CD14-positive monocyte (primary cell): Measurements from ENCODE around the gene ENTPD2. TPM values are rescaled to one million over a fixed set of nuclear protein-coding genes. Genes with fewer than 3 reads are reported as not detected.
A peak's percentile ranks its signal among the peaks of the same experiment; 100 is the strongest.

Experiments
- DNase-seq, 3 donors: peaks; one replicate each; pipeline ENCODE4 v3.0.0-alpha.2; 2011 to 2022
- H2AFZ ChIP-seq: 2 replicates; pipeline ENCODE4 v1.6.0; 2012; ENCODE audit warnings: mild to moderate bottlenecking, low read depth, low read length, inconsistent platforms; ENCODE audit not compliant: insufficient read depth, poor library complexity, severe bottlenecking
- H3K27ac ChIP-seq, 2 donors: 1 replicate in 1 of 2; 2 replicates in 1 of 2; pipeline ENCODE4 v1.5.1; 2012 to 2013; ENCODE audit warnings: low read length in 2 of 2, control low read depth in 1 of 2, inconsistent platforms in 1 of 2, low read depth in 1 of 2, mild to moderate bottlenecking in 1 of 2
- H3K27me3 ChIP-seq, 2 donors: one replicate each; pipeline versions ENCODE4 v1.6.0 to v1.6.1; 2011 to 2013; ENCODE audit warnings: low read length in 2 of 2; ENCODE audit not compliant: control insufficient read depth in 2 of 2, insufficient read depth in 2 of 2
- H3K36me3 ChIP-seq, 2 donors: replicated peaks in 1 of 2; 1 replicate in 1 of 2; 2 replicates in 1 of 2; pipeline versions ENCODE4 v1.5.1 to v1.6.1; 2012 to 2013; ENCODE audit warnings: low read length in 2 of 2, control low read depth in 1 of 2, inconsistent platforms in 1 of 2, mild to moderate bottlenecking in 1 of 2; ENCODE audit not compliant: insufficient read depth in 2 of 2, control insufficient read depth in 1 of 2
- H3K4me1 ChIP-seq, 2 donors: 1 replicate in 1 of 2; 2 replicates in 1 of 2; pipeline versions ENCODE4 v1.5.1 to v1.6.1; 2012 to 2013; ENCODE audit warnings: low read length in 2 of 2, control low read depth in 1 of 2, inconsistent platforms in 1 of 2, mild to moderate bottlenecking in 1 of 2, moderate library complexity in 1 of 2; ENCODE audit not compliant: insufficient read depth in 2 of 2, control insufficient read depth in 1 of 2
- H3K4me2 ChIP-seq: replicated peaks from 2 replicates; pipeline ENCODE3; 2012; ENCODE audit warnings: low read length, moderate library complexity, mild to moderate bottlenecking; ENCODE audit not compliant: poor library complexity, severe bottlenecking; ENCODE audit errors: extremely low read depth
- H3K4me3 ChIP-seq, 3 experiments: fragments of 200-600 bp in 1 of 3; sonication (generic) in 1 of 3; replicated peaks in 1 of 3; 1 replicate in 2 of 3; 2 replicates in 1 of 3; pipeline ENCODE4 v1.5.1; 2011 to 2013; ENCODE audit warnings: low read length in 3 of 3, mild to moderate bottlenecking in 3 of 3, control low read depth in 2 of 3, low read depth in 2 of 3, inconsistent platforms in 1 of 3, moderate library complexity in 1 of 3
- H3K79me2 ChIP-seq: 2 replicates; pipeline ENCODE4 v1.6.0; 2012; ENCODE audit warnings: mild to moderate bottlenecking, control low read depth, inconsistent platforms, low read length, moderate library complexity; ENCODE audit not compliant: insufficient read depth
- H3K9ac ChIP-seq: 2 replicates; pipeline ENCODE4 v1.6.0; 2017; ENCODE audit warnings: low read length, mild to moderate bottlenecking; ENCODE audit not compliant: insufficient read depth, poor library complexity, severe bottlenecking
- H3K9me3 ChIP-seq, 2 donors: replicated peaks in 1 of 2; 1 replicate in 1 of 2; 2 replicates in 1 of 2; pipeline versions ENCODE4 v1.5.1 to v1.6.1; 2012 to 2013; ENCODE audit warnings: low read length in 2 of 2, control low read depth in 1 of 2; ENCODE audit not compliant: control insufficient read depth in 1 of 2, insufficient read depth in 1 of 2
- H4K20me1 ChIP-seq: 2 replicates; pipeline ENCODE4 v1.6.0; 2012; ENCODE audit warnings: mild to moderate bottlenecking, low read length, control low read depth, moderate library complexity; ENCODE audit not compliant: insufficient read depth
- H3K27ac Mint-ChIP-seq, 7 donors: one replicate each; pipeline ENCODE4 v1.8.0; 2020; ENCODE audit warnings: mild to moderate bottlenecking in 7 of 7, mixed read lengths in 7 of 7, moderate library complexity in 6 of 7, inconsistent platforms in 2 of 7
- H3K27me3 Mint-ChIP-seq, 3 donors: one replicate each; pipeline ENCODE4 v1.8.0; 2021 to 2022; ENCODE audit warnings: low read depth in 3 of 3, mild to moderate bottlenecking in 3 of 3, mixed read lengths in 3 of 3, moderate library complexity in 3 of 3, inconsistent platforms in 1 of 3
- H3K36me3 Mint-ChIP-seq, 2 donors: one replicate each; pipeline ENCODE4 v1.8.0; 2020; ENCODE audit warnings: mixed read lengths in 2 of 2, inconsistent platforms in 1 of 2, mild to moderate bottlenecking in 1 of 2
- H3K4me1 Mint-ChIP-seq: one replicate; pipeline ENCODE4 v1.8.0; 2020; ENCODE audit warnings: mild to moderate bottlenecking, mixed read lengths
- H3K4me3 Mint-ChIP-seq, 2 donors: one replicate each; pipeline ENCODE4 v1.8.0; 2020; ENCODE audit warnings: mild to moderate bottlenecking in 2 of 2, mixed read lengths in 2 of 2, moderate library complexity in 1 of 2
- H3K9me3 Mint-ChIP-seq, 7 donors: one replicate each; pipeline ENCODE4 v1.8.0; 2020 to 2022; ENCODE audit warnings: mixed read lengths in 7 of 7, mild to moderate bottlenecking in 6 of 7, moderate library complexity in 6 of 7, inconsistent platforms in 2 of 7
- WGBS: methylation state at CpG from one replicate; pipeline ENCODE4 v1.1.5; 2013; ENCODE audit warnings: missing lambda C conversion rate; ENCODE audit not compliant: insufficient coverage; 5-methylcytosine and 5-hydroxymethylcytosine counted together
- intact Hi-C, 2 donors: fragments of 100-400 bp; cut with micrococcal nuclease; formaldehyde crosslinking; loops; one replicate each; pipeline versions ENCODE4 v1.15.0 to v1.15.1; 2023
- polyA plus RNA-seq, 3 donors: library from polyadenylated mRNA; depleted of rRNA in 1 of 3; unstranded in 2 of 3; stranded (reverse) in 1 of 3; fragments of 300-500 nt in 2 of 3; fragments of >200 nt in 1 of 3; fragmentation: Illumina TruSeq in 2 of 3; gene quantifications; 1 replicate in 2 of 3; 2 replicates in 1 of 3; pipeline ENCODE4 v1.2.3, GENCODE V29; 2012 to 2021
- TF ChIP-seq, protein P1 (sequence below): fragments of 200-600 bp; IDR thresholded peaks from one replicate; pipeline ENCODE4 v1.8.0; 2022; ENCODE audit warnings: antibody characterized with exemption, mild to moderate bottlenecking

The ENTPD2 gene
- polyA plus RNA-seq, 3 donors = not detected

DNA sequence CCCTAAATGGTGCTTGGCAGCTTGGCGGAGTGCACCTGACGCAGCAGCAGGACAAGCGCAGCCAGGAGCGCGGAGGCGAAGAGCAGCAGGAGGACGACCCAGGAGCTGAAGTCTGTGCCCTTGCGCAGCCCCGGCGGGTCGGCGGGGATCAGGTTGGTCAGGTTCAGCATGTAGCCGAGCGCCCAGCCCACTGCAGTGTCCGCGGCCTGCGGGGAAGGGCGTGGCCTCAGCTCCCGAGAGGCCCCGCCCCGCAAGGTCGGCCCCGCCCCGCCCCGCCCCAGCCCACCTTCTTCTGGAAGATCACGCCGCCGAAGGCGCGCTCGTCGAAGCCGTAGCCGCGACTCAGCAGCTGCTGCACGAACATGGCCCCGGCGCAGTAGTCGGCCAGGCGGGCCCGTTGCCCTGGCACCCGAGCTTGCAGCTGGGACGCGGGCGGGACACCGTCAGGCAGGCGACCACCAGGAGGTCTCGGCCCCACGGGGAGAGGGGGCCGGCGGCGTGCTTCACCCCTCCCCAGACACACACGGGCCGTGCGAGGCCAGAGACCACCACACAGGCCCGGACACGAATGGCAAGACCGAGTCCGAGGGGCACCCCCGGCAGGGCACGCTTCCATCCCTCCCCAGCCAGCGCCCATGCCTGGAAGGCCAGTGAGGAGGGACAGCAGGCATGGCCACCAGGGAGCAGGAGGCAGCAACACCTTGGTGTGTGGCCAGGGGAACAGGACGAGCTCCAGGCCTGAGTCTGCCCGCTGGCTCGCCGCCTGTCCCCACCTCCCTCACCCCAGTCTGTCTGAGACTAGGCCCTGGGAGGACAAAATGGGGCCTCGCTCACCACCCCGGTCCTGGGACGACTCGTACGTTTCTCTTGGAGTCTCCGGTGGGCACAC lies 5.0 kb downstream of the ENTPD2 start:
- Histone ChIP-seq H2AFZ (no peak overlapping the region), H3K4me3 (no peak overlapping the region), H3K4me2 (no peak overlapping the region), H3K27ac (no peak overlapping the region), H3K9ac (no peak overlapping the region), H3K4me1 (peaks cover 18 to 37% of the 10 kb centered on the region in 2 donors), H3K27me3 (peaks cover 35 to 87% of the 10 kb centered on the region in 2 donors), H3K79me2 (no peaks in the 10 kb centered on the region), H3K36me3 (no peaks in the 10 kb centered on the region), H4K20me1 (peaks cover 9% of the 10 kb centered on the region), H3K9me3 (peaks cover 0 to 18% of the 10 kb centered on the region in 2 donors)
- H3K27ac Mint-ChIP-seq = no peak overlapping the region
- H3K36me3 Mint-ChIP-seq = peaks cover 1 to 4% of the 10 kb centered on the region in 2 donors
- WGBS = 36% methylated on average over 61 of the region's 72 CpGs
- intact Hi-C loops = no loop called here
- H3K4me3 Mint-ChIP-seq = peak overlapping the region in 1 of 2 donors; percentile 80
- H3K4me1 Mint-ChIP-seq = peaks cover 17% of the 10 kb centered on the region
- TF ChIP-seq, protein P1, sequence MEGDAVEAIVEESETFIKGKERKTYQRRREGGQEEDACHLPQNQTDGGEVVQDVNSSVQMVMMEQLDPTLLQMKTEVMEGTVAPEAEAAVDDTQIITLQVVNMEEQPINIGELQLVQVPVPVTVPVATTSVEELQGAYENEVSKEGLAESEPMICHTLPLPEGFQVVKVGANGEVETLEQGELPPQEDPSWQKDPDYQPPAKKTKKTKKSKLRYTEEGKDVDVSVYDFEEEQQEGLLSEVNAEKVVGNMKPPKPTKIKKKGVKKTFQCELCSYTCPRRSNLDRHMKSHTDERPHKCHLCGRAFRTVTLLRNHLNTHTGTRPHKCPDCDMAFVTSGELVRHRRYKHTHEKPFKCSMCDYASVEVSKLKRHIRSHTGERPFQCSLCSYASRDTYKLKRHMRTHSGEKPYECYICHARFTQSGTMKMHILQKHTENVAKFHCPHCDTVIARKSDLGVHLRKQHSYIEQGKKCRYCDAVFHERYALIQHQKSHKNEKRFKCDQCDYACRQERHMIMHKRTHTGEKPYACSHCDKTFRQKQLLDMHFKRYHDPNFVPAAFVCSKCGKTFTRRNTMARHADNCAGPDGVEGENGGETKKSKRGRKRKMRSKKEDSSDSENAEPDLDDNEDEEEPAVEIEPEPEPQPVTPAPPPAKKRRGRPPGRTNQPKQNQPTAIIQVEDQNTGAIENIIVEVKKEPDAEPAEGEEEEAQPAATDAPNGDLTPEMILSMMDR = no peak
- DNase-seq = no peak
- peaks cover 65 to 97% (median 84%) of the 10 kb centered on the region in 3 donors for H3K27me3 Mint-ChIP-seq
- H3K9me3 Mint-ChIP-seq = peaks cover 0 to 10% (median 2%) of the 10 kb centered on the region in 7 donors

DNA sequence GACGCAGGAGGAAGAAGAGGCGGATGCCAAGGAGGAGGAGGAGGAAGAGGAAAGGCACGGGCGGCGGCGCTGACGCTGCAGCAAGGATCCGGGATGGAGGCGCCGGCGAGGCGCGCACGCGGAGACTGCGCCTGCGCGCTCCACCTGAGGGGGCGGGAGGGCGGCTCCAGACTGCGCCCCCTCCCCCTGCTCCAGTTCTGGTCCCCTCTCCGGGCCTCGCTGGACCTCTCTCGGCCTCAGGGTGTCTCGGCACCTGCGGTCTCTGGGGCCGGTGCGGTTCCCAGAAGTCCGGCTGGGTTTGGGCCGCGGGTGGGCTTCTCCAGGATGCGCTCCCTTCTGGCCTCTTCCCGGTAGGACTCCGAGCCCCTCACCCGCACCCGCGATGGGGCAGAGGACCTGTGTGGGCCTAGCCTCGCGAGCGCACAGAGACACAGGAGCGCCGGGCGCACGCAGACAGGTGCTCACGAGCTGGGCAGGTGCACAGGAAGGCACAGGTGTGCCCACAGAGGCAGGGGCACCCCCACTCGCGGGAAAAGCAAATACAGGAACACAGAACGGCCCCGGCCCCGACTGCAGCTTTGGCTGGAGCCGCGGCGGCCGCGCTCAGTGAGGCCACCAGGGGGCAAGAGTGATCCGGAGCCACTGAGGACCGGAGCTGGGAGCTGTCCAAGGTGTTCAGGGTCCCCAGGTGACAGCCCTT lies 7.6 kb downstream of the ENTPD2 start, which contains the start of gene NPDC1:
Gene NPDC1, minus strand, starts transcription at position 90 of the 700 bp plus-strand sequence. CDS start 188 bp downstream, outside the sequence.
- peaks cover 0 to 13% of the 10 kb centered on the region in 2 donors for H3K9me3 ChIP-seq
- no peak within 1 kb of the TSS for H3K27ac ChIP-seq
- no peaks in the 10 kb centered on the region for H3K79me2 ChIP-seq
- peak within 1 kb of the TSS; percentile 76 for H3K4me2 ChIP-seq
- peaks cover 13% of the 10 kb centered on the region for H3K4me1 Mint-ChIP-seq
- H3K9ac ChIP-seq = no peak within 1 kb of the TSS
- TF ChIP-seq, protein P1 = peak; percentile 99
- H4K20me1 ChIP-seq = peaks cover 10% of the 10 kb centered on the region
- WGBS = under 1% methylated on average over 56 of the region's 57 CpGs
- H3K27me3 ChIP-seq = peaks cover 23 to 74% of the 10 kb centered on the region in 2 donors
- H3K27me3 Mint-ChIP-seq = peaks cover 63 to 79% (median 78%) of the 10 kb centered on the region in 3 donors
- intact Hi-C loops = no loop called here
- peak within 1 kb of the TSS; percentile 52 to 85 for H3K4me3 Mint-ChIP-seq
- H3K9me3 Mint-ChIP-seq = peaks cover 0 to 10% (median 2%) of the 10 kb centered on the region in 7 donors
- peaks cover 18 to 30% of the 10 kb centered on the region in 2 donors for H3K4me1 ChIP-seq
- DNase-seq = peak; percentile 56 to 68 (median 65)
- peaks cover 1 to 4% of the 10 kb centered on the region in 2 donors for H3K36me3 Mint-ChIP-seq
- peak within 1 kb of the TSS; percentile 2 to 66 (median 7) for H3K4me3 ChIP-seq
- no peaks in the 10 kb centered on the region for H3K36me3 ChIP-seq
- H3K27ac Mint-ChIP-seq = peak within 1 kb of the TSS in 1 of 7 donors; percentile 18
- peak within 1 kb of the TSS; percentile 50 for H2AFZ ChIP-seq
